ENCODE measurements around the gene CCDC68. TPM values are rescaled to one million over a fixed set of nuclear protein-coding genes. Genes with fewer than 3 reads are reported as not detected.

The CCDC68 gene
- polyA plus RNA-seq, 2 of the 4 experiments (the other 2 are of a cell fraction), result 3.1 to 12.4 TPM

GRCh38 chr18:54877076-54877475, 82.2 kb downstream of the CCDC68 start:
- no peaks in the 10 kb centered on the region for H3K9me3 ChIP-seq
- CTCF ChIA-PET, result no interaction called here
- peaks cover 35% of the 10 kb centered on the region; the same call in 2 of the 3 replicates for H3K4me1 ChIP-seq
- FAIRE-seq (no peak), DNase-seq (ENCODE audit: low read depth in 1 of 2, low spot score in 1 of 2) (no peak), ATAC-seq (no peak)
- POLR2A ChIA-PET, result no interaction called here
- WGBS (ENCODE audit: missing lambda C conversion rate), result 96% methylated on average over 1 of the region's 1 CpG
- no peak for TF ChIP-seq ZNF302 (CRISPR knock-in tag; IDR thresholded peaks at IDR 0.05)
- no peak for TF ChIP-seq HEYL (CRISPR knock-in tag; IDR thresholded peaks at IDR 0.05)
- TF ChIP-seq EP300 (IDR thresholded peaks at IDR 0.05), result no peak
- TF ChIP-seq ESRRA (IDR thresholded peaks at IDR 0.05; ENCODE audit: borderline replicate concordance, low read length), result no peak
- no peak for TF ChIP-seq HOXA7 (CRISPR knock-in tag; IDR thresholded peaks at IDR 0.05)
- no peak for TF ChIP-seq FOSL2 (IDR thresholded peaks at IDR 0.05)
- TF ChIP-seq FOSL2 (CRISPR knock-in tag; IDR thresholded peaks at IDR 0.05), result no peak
- TF ChIP-seq POLR2AphosphoS2 (conservative IDR thresholded peaks at IDR 0.05; ENCODE audit: low read length), result no peak
- TF ChIP-seq BCL3 (IDR thresholded peaks at IDR 0.05), result no peak
- no peak for TF ChIP-seq CHD4 (IDR thresholded peaks at IDR 0.05; ENCODE audit: borderline replicate concordance)
- no peak overlapping the region for H3K4me2 ChIP-seq
- H3K27ac ChIP-seq, result no peak overlapping the region
- H3K4me3 ChIP-seq, result no peak overlapping the region

- ATAC-seq, result no peak
- no peak for FAIRE-seq
- DNase-seq (ENCODE audit: low read depth in 1 of 2, low spot score in 1 of 2), result no peak
- ChIA-PET POLR2A (no interaction called here), CTCF (no interaction called here)
- no peak overlapping the region for H3K4me3 ChIP-seq
- 76% methylated on average over 3 of the region's 3 CpGs for WGBS (ENCODE audit: missing lambda C conversion rate)
- no peaks in the 10 kb centered on the region for H3K9me3 ChIP-seq
- no peak overlapping the region for H3K27ac ChIP-seq
- TF ChIP-seq USF2 (IDR thresholded peaks at IDR 0.05) (no peak), EP300 (IDR thresholded peaks at IDR 0.05) (no peak), HOXA7 (CRISPR knock-in tag; IDR thresholded peaks at IDR 0.05) (no peak)
- no peak overlapping the region for H3K4me2 ChIP-seq
- H3K4me1 ChIP-seq, result peaks cover 26% of the 10 kb centered on the region; the same call in 2 of the 3 replicates
Observed at GRCh38 chr18:54875063-54875462, 84.2 kb downstream of the CCDC68 start.

GRCh38 chr18:54873884-54874255, 85.4 kb downstream of the CCDC68 start:
- CTCF ChIA-PET, result no interaction called here
- peaks cover 17% of the 10 kb centered on the region; the same call in 2 of the 3 replicates for H3K4me1 ChIP-seq
- ATAC-seq (no peak), FAIRE-seq (no peak), DNase-seq (ENCODE audit: low read depth in 1 of 2, low spot score in 1 of 2) (no peak)
- H3K4me2 ChIP-seq, result no peak overlapping the region; the same call in 2 of the 3 replicates
- POLR2A ChIA-PET, result no interaction called here
- no peaks in the 10 kb centered on the region for H3K9me3 ChIP-seq
- H3K27ac ChIP-seq, result no peak overlapping the region
- H3K4me3 ChIP-seq, result no peak overlapping the region
- WGBS (ENCODE audit: missing lambda C conversion rate), result 56% methylated on average over 2 of the region's 2 CpGs
- no peak for TF ChIP-seq RCOR1 (IDR thresholded peaks at IDR 0.05; ENCODE audit: low read depth, low read length)
- no peak for TF ChIP-seq NR3C1 (IDR thresholded peaks at IDR 0.05)
- TF ChIP-seq KDM1A (IDR thresholded peaks at IDR 0.05; ENCODE audit: low read depth), result no peak
- TF ChIP-seq MYC (IDR thresholded peaks at IDR 0.05; ENCODE audit: borderline replicate concordance, low read length), result no peak
- TF ChIP-seq ZNF302 (CRISPR knock-in tag; IDR thresholded peaks at IDR 0.05), result no peak
- no peak for TF ChIP-seq HES2 (IDR thresholded peaks at IDR 0.05)
- TF ChIP-seq JUNB (IDR thresholded peaks at IDR 0.05), result no peak
- TF ChIP-seq CHD2 (IDR thresholded peaks at IDR 0.05; ENCODE audit: low read length, partially characterized antibody), result no peak
- TF ChIP-seq HOXA7 (CRISPR knock-in tag; IDR thresholded peaks at IDR 0.05), result no peak
- no peak for TF ChIP-seq MAZ (IDR thresholded peaks at IDR 0.05; ENCODE audit: borderline replicate concordance, low read depth, low read length)
- no peak for TF ChIP-seq HEYL (CRISPR knock-in tag; IDR thresholded peaks at IDR 0.05)
- no peak for TF ChIP-seq CTCF (IDR thresholded peaks at IDR 0.05)
- TF ChIP-seq RARB (CRISPR knock-in tag; IDR thresholded peaks at IDR 0.05), result no peak
- no peak for TF ChIP-seq EHF (CRISPR knock-in tag; IDR thresholded peaks at IDR 0.05)
- TF ChIP-seq GATA3 (IDR thresholded peaks at IDR 0.05; ENCODE audit: borderline replicate concordance), result no peak

Measured in A549 (cell line).